Osteoblast (primary cell): ENCODE data around the gene SAG. TPM values are rescaled to one million over a fixed set of nuclear protein-coding genes. Genes with fewer than 3 reads are reported as not detected.

Experiments used
- DNase-seq: peaks from one replicate; pipeline ENCODE4 v3.0.0; 2011; ENCODE audit warnings: low spot score, mixed read lengths; ENCODE audit not compliant: insufficient read length; ENCODE audit errors: missing footprints
- H2AFZ ChIP-seq: 2 replicates; pipeline ENCODE4 v1.6.0; 2011; ENCODE audit warnings: mild to moderate bottlenecking, low read length
- H3K27ac ChIP-seq: 2 replicates; pipeline ENCODE4 v1.5.1; 2011; ENCODE audit warnings: mild to moderate bottlenecking, low read depth, low read length, moderate library complexity
- H3K27me3 ChIP-seq: 2 replicates; pipeline ENCODE4 v1.6.0; 2012; ENCODE audit warnings: mild to moderate bottlenecking, control low read depth, inconsistent platforms, low read length, moderate library complexity; ENCODE audit not compliant: insufficient read depth
- H3K36me3 ChIP-seq: 2 replicates; pipeline ENCODE4 v1.5.1; 2011; ENCODE audit warnings: mild to moderate bottlenecking, low read length, control low read depth, moderate library complexity; ENCODE audit not compliant: insufficient read depth
- H3K4me1 ChIP-seq: 2 replicates; pipeline ENCODE4 v1.5.1; 2011; ENCODE audit warnings: mild to moderate bottlenecking, low read length, control low read depth, moderate library complexity; ENCODE audit not compliant: insufficient read depth
- H3K4me2 ChIP-seq: 2 replicates; pipeline ENCODE4 v1.6.0; 2011; ENCODE audit warnings: mild to moderate bottlenecking, low read length; ENCODE audit not compliant: insufficient read depth
- H3K4me3 ChIP-seq: fragments of 200-600 bp; sonication (generic); 3 replicates; pipeline ENCODE4 v1.5.1; 2012; ENCODE audit warnings: mild to moderate bottlenecking, low read length, inconsistent platforms; ENCODE audit not compliant: insufficient read depth
- H3K79me2 ChIP-seq: 2 replicates; pipeline ENCODE4 v1.6.0; 2012; ENCODE audit warnings: mild to moderate bottlenecking, low read length, control low read depth, inconsistent platforms; ENCODE audit not compliant: insufficient read depth
- H3K9me3 ChIP-seq: 2 replicates; pipeline ENCODE4 v1.5.1; 2011; ENCODE audit warnings: low read depth, low read length, control low read depth
- H4K20me1 ChIP-seq: 2 replicates; pipeline ENCODE4 v1.6.0; 2012; ENCODE audit warnings: mild to moderate bottlenecking, low read length, control low read depth; ENCODE audit not compliant: insufficient read depth
- CTCF ChIP-seq: IDR thresholded peaks from 2 replicates; pipeline ENCODE4 v1.5.1; 2011; ENCODE audit warnings: mild to moderate bottlenecking, low read depth, low read length, moderate library complexity; ENCODE audit errors: extremely low read depth
- total RNA-seq: library from RNA; depleted of rRNA; stranded (reverse); fragments of >200 nt; gene quantifications from 2 replicates; pipeline ENCODE4 v1.2.3, GENCODE V29; 2012

Gene SAG
- total RNA-seq, 1 donor: not detected

- no peak for TF ChIP-seq CTCF
- H3K4me2 ChIP-seq: no peak overlapping the region
- H3K27ac ChIP-seq: no peak overlapping the region
- no peak overlapping the region for H3K4me3 ChIP-seq
- no peak overlapping the region for H2AFZ ChIP-seq
- H4K20me1 ChIP-seq: no peaks in the 10 kb centered on the region
- no peaks in the 10 kb centered on the region for H3K79me2 ChIP-seq
- peaks cover 87% of the 10 kb centered on the region for H3K36me3 ChIP-seq
- H3K9me3 ChIP-seq: no peaks in the 10 kb centered on the region
- no peaks in the 10 kb centered on the region for H3K4me1 ChIP-seq
- H3K27me3 ChIP-seq: no peaks in the 10 kb centered on the region
- DNase-seq: no peak
These were observed 36.7 kb upstream of the SAG start for GRCh38 chr2:233270951-233271350.

GRCh38 chr2:233271693-233272092 is 35.9 kb upstream of the SAG start:
- no peak for TF ChIP-seq CTCF
- H3K27ac ChIP-seq: no peak overlapping the region
- no peak overlapping the region for H3K4me2 ChIP-seq
- DNase-seq: no peak
- H3K27me3 ChIP-seq: no peaks in the 10 kb centered on the region
- H3K4me3 ChIP-seq: no peak overlapping the region
- H2AFZ ChIP-seq: no peak overlapping the region
- H3K36me3 ChIP-seq: peaks cover 89% of the 10 kb centered on the region
- no peaks in the 10 kb centered on the region for H4K20me1 ChIP-seq
- H3K4me1 ChIP-seq: no peaks in the 10 kb centered on the region
- H3K79me2 ChIP-seq: no peaks in the 10 kb centered on the region
- no peaks in the 10 kb centered on the region for H3K9me3 ChIP-seq

GRCh38 chr2:233273120-233273519 is 34.5 kb upstream of the SAG start:
- Histone ChIP-seq H4K20me1 (no peaks in the 10 kb centered on the region), H3K79me2 (no peaks in the 10 kb centered on the region), H3K4me1 (no peaks in the 10 kb centered on the region), H3K36me3 (peaks cover 91% of the 10 kb centered on the region), H3K4me2 (no peak overlapping the region), H3K27me3 (no peaks in the 10 kb centered on the region), H3K4me3 (no peak overlapping the region), H2AFZ (no peak overlapping the region), H3K27ac (no peak overlapping the region), H3K9me3 (no peaks in the 10 kb centered on the region)
- no peak for DNase-seq
- TF ChIP-seq CTCF: no peak

GRCh38 chr2:233275223-233275622 is 32.4 kb upstream of the SAG start:
- DNase-seq: no peak
- Histone ChIP-seq H3K4me2 (no peak overlapping the region), H3K27me3 (no peaks in the 10 kb centered on the region), H4K20me1 (no peaks in the 10 kb centered on the region), H3K27ac (no peak overlapping the region), H3K36me3 (peaks cover 93% of the 10 kb centered on the region), H3K9me3 (no peaks in the 10 kb centered on the region), H3K79me2 (no peaks in the 10 kb centered on the region), H2AFZ (no peak overlapping the region), H3K4me3 (no peak overlapping the region), H3K4me1 (no peaks in the 10 kb centered on the region)
- TF ChIP-seq CTCF: no peak
